A673 (cell line): ENCODE measurements around the gene FBXO3. TPM values are rescaled to one million over a fixed set of nuclear protein-coding genes. Genes with fewer than 3 reads are reported as not detected.

Experiments used
- BruUV-seq: library from RNA; stranded (reverse); fragments of 400-500 nt; replicated peaks from 2 replicates; lab custom pipeline; 2021; lab: Mats Ljungman, UMichigan
- CTCF ChIA-PET: fragments of 300-600 bp; sonication (Branson Sonifier 250); formaldehyde crosslinking; loops from one replicate; lab custom pipeline; 2022; ENCODE audit warnings: antibody characterized with exemption; lab: Charles Lee
- POLR2A ChIA-PET: fragments of 300-600 bp; sonication (Branson Sonifier 250); formaldehyde crosslinking; loops from one replicate; lab custom pipeline; 2022; ENCODE audit warnings: antibody characterized with exemption; ENCODE audit not compliant: low non-redundant PET; lab: Charles Lee
- DNase-seq: peaks from one replicate; pipeline ENCODE4 v3.0.0-alpha.2; 2015; ENCODE audit warnings: low spot score
- H3K27ac ChIP-seq: fragments of 200-600 bp; sonication (generic); 2 replicates; pipeline ENCODE4 v1.5.1; 2016; ENCODE audit warnings: mixed run types, low read depth, mild to moderate bottlenecking, mixed read lengths, antibody characterized with exemption, low read length; ENCODE audit not compliant: poor library complexity, severe bottlenecking
- H3K27me3 ChIP-seq: fragments of 200-600 bp; sonication (generic); replicated peaks from 2 replicates; pipeline ENCODE4 v1.6.1; 2017; ENCODE audit warnings: mixed run types, low read depth, mild to moderate bottlenecking, mixed read lengths, antibody characterized with exemption, low read length; ENCODE audit not compliant: insufficient read depth, poor library complexity
- H3K36me3 ChIP-seq: fragments of 200-600 bp; sonication (generic); 2 replicates; pipeline ENCODE4 v1.6.1; 2016; ENCODE audit warnings: mixed run types, mild to moderate bottlenecking, mixed read lengths, antibody characterized with exemption, low read length; ENCODE audit not compliant: insufficient read depth, poor library complexity, severe bottlenecking
- H3K4me1 ChIP-seq: fragments of 200-600 bp; sonication (generic); 2 replicates; pipeline ENCODE4 v1.6.1; 2017; ENCODE audit warnings: mixed run types, mild to moderate bottlenecking, mixed read lengths, antibody characterized with exemption, low read length; ENCODE audit not compliant: insufficient read depth, poor library complexity, severe bottlenecking
- H3K4me3 ChIP-seq: fragments of 200-600 bp; sonication (generic); 2 replicates; pipeline ENCODE4 v1.5.1; 2016; ENCODE audit warnings: low read depth, mixed run types, mild to moderate bottlenecking, mixed read lengths, low read length; ENCODE audit not compliant: poor library complexity, severe bottlenecking
- H3K9me3 ChIP-seq: fragments of 200-600 bp; sonication (generic); 2 replicates; pipeline ENCODE4 v1.6.1; 2016; ENCODE audit warnings: mixed run types, low read depth, mild to moderate bottlenecking, mixed read lengths, antibody characterized with exemption, low read length; ENCODE audit not compliant: poor library complexity, severe bottlenecking
- EZH2 ChIP-seq: fragments of 200-600 bp; sonication (generic); IDR thresholded peaks from 2 replicates; pipeline ENCODE4 v1.6.1; 2017; ENCODE audit warnings: borderline replicate concordance, low read depth, mild to moderate bottlenecking, mixed read lengths, antibody characterized with exemption, low read length; ENCODE audit not compliant: poor library complexity, severe bottlenecking
- intact Hi-C: fragments of 100-400 bp; cut with micrococcal nuclease; formaldehyde crosslinking; loops from one replicate; pipeline ENCODE4 v1.10.0; 2022; ENCODE audit not compliant: unreplicated experiment
- total RNA-seq: library from RNA; stranded (reverse); gene quantifications from 2 replicates; pipeline ENCODE4 v1.2.3, GENCODE V29; 2021
- TF ChIP-seq, protein P1 (sequence below): fragments of 300-800, 200-600 bp; sonication (generic); conservative IDR thresholded peaks from 2 replicates; pipeline ENCODE4 v1.5.1; 2017; ENCODE audit warnings: low read depth, mild to moderate bottlenecking, antibody characterized with exemption, low read length, moderate library complexity, mixed read lengths

The FBXO3 gene
- total RNA-seq, 1 experiment from 2014 or later: 59.2 TPM

DNA sequence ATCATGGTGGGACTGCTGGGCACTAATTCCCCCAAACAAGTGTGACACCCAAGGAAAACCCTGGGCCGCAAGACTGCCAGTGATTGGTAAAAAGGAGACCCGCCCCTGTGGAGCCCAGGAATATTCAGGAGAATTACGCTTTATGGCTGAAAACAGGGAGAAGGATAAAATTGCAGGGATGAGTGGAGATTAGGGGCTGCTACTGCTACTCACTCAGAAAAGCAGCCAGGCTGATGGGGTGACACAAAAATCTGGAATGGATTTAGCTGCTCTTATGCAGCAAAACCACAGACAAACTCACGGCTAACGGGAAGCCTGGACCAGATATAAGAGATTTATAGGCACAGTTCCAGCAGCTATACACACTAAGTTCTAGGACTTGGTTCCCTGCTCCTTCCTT, 4.4 kb upstream of the FBXO3 start:
- ChIA-PET POLR2A (no interaction called here), CTCF (interaction anchor here (0.5 to 1.1 kb wide), 2 partner anchors 36 to 91 kb away, joined by 3 to 4 read pairs; no protein-coding TSS in a partner anchor)
- no TSS peak for BruUV-seq
- H3K27me3 ChIP-seq: no peaks in the 10 kb centered on the region
- intact Hi-C loops: loop anchor here (1.0 kb wide), 1 partner anchor 24 kb away; no protein-coding TSS in a partner anchor
- H3K4me3 ChIP-seq: peak overlapping the region; percentile 13
- H3K27ac ChIP-seq: no peak overlapping the region
- no peak for TF ChIP-seq EZH2
- TF ChIP-seq, protein P1, sequence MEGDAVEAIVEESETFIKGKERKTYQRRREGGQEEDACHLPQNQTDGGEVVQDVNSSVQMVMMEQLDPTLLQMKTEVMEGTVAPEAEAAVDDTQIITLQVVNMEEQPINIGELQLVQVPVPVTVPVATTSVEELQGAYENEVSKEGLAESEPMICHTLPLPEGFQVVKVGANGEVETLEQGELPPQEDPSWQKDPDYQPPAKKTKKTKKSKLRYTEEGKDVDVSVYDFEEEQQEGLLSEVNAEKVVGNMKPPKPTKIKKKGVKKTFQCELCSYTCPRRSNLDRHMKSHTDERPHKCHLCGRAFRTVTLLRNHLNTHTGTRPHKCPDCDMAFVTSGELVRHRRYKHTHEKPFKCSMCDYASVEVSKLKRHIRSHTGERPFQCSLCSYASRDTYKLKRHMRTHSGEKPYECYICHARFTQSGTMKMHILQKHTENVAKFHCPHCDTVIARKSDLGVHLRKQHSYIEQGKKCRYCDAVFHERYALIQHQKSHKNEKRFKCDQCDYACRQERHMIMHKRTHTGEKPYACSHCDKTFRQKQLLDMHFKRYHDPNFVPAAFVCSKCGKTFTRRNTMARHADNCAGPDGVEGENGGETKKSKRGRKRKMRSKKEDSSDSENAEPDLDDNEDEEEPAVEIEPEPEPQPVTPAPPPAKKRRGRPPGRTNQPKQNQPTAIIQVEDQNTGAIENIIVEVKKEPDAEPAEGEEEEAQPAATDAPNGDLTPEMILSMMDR: no peak
- H3K4me1 ChIP-seq: peaks cover 36% of the 10 kb centered on the region
- no peaks in the 10 kb centered on the region for H3K9me3 ChIP-seq
- H3K36me3 ChIP-seq: no peaks in the 10 kb centered on the region
- peak; percentile 88 for DNase-seq

DNA sequence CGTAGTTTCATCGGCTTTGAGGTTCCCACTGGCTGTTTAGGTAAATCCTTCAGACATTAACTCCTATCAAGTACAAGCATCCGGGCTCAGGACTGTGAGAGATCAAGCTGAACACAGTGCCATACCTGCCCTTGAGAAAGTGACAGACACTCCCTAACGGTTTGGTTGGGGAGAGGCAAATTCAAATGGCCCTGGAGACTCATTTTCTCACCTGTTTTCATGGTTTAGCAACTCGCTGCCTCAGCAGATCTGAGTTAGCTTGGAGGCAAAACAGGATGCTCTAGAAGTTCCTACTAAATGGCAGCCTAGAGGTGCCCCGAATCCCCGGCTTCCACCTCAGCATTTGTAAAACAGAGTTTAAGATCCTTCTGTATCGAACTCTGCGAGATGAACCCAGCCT, 3.6 kb upstream of the FBXO3 start:
- Histone ChIP-seq H3K9me3 (no peaks in the 10 kb centered on the region), H3K27ac (no peak overlapping the region), H3K4me3 (no peak overlapping the region), H3K36me3 (no peaks in the 10 kb centered on the region), H3K4me1 (peaks cover 43% of the 10 kb centered on the region), H3K27me3 (no peaks in the 10 kb centered on the region)
- no peak for DNase-seq
- ChIA-PET CTCF (interaction anchor here (0.5 kb wide), 1 partner anchor 11 kb away, joined by 4 read pairs; no protein-coding TSS in a partner anchor), POLR2A (no interaction called here)
- BruUV-seq: no TSS peak
- no peak for TF ChIP-seq EZH2
- TF ChIP-seq, protein P1: no peak
- intact Hi-C loops: loop anchor here (1.0 kb wide), 1 partner anchor 24 kb away; no protein-coding TSS in a partner anchor

DNA sequence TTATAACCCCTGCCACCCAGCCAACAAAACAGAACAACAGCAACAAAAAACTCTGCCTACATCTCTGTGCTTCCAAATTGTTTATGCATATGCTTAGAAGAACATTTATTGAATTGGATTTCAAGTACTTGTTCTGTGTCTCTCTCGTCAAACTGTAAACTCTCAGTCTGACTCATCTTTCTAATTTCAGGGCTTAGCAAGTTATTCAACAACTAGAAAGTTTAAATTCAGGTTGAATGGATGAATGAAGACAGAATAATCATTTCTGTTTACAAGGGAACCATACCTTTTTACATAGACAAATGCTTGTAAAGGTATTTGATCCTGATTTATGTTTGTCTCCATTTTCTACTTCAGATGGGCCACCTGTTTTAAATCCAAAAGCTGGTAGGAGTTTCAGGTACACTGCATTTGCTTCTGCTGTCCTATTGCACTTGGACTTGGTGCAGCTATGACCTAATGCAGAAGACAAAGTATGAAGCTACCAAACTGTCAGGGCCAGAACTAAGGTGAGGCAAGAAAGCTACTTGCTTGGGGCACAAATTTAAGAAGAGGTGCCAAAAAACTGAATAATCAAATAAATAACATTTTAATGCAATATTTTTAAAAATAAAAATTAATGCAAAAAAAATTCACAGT, 1.6 kb upstream of the FBXO3 start:
- POLR2A ChIA-PET: no interaction called here
- DNase-seq: no peak
- Histone ChIP-seq H3K27ac (no peak overlapping the region), H3K4me3 (no peak overlapping the region), H3K27me3 (no peaks in the 10 kb centered on the region), H3K4me1 (peaks cover 49% of the 10 kb centered on the region), H3K9me3 (no peaks in the 10 kb centered on the region), H3K36me3 (no peaks in the 10 kb centered on the region)
- TF ChIP-seq, protein P1: no peak
- no peak for TF ChIP-seq EZH2
- intact Hi-C loops: no loop called here
- no TSS peak for BruUV-seq
- CTCF ChIA-PET: interaction anchor here (1.0 kb wide), 1 partner anchor 54 kb away, joined by 3 read pairs; no protein-coding TSS in a partner anchor
